SK-N-SH treated with all-trans-retinoic acid at 6 μM for 48 hours (cell line): Measurements from ENCODE around the gene GLRX.

Source experiments
- OSR1 ChIP-seq: fragments of 250-450 bp; sonication (Bioruptor Pico); IDR thresholded peaks from 2 replicates; pipeline ENCODE4 v1.8.0; 2022; ENCODE audit warnings: moderate library complexity, mild to moderate bottlenecking, inconsistent platforms
- TF ChIP-seq, protein P1 (sequence below): fragments of 250-450 bp; sonication (Bioruptor Pico); IDR thresholded peaks from 2 replicates; pipeline ENCODE4 v1.5.0; 2020; ENCODE audit warnings: mild to moderate bottlenecking, moderate library complexity
- TF ChIP-seq, protein P2 (sequence below): fragments of 250-450 bp; sonication (Bioruptor Pico); IDR thresholded peaks from 2 replicates; pipeline ENCODE4 v1.8.0; 2020; ENCODE audit warnings: mild to moderate bottlenecking, moderate library complexity, borderline replicate concordance
- TF ChIP-seq, protein P3 (sequence below): fragments of 250-450 bp; sonication (Bioruptor Pico); IDR thresholded peaks from 2 replicates; pipeline ENCODE4 v1.5.1; 2020; ENCODE audit warnings: low read depth, mild to moderate bottlenecking, moderate library complexity

DNA sequence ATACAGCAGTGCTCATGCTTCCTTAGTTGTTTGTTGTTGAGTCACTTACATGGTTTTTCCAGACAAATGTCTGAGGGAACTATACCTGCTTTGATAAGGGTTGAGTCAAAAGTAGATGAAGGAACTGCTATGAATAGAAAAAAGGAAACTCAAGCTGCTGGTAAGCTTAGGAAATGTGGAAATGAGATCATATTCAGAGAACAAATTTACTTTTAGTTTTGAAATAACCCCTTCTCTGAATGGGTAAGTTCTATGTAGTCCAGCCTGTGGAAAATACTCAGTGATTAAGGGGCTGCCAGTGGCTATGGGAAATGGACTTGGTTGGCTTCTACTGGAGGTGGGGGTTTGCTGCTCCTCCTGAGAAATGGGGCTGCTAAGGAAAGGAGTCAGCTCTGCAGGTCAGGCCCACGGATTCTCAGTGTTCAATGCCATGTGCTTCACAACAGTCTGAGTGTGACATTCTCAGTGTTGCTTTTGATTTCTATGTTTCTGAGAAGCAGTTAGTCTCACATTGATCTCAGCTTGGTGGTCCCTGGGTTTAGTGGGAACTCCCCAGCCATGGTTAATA lies 47.7 kb upstream of the GLRX start:
- TF ChIP-seq OSR1: no peak
- TF ChIP-seq, protein P1, sequence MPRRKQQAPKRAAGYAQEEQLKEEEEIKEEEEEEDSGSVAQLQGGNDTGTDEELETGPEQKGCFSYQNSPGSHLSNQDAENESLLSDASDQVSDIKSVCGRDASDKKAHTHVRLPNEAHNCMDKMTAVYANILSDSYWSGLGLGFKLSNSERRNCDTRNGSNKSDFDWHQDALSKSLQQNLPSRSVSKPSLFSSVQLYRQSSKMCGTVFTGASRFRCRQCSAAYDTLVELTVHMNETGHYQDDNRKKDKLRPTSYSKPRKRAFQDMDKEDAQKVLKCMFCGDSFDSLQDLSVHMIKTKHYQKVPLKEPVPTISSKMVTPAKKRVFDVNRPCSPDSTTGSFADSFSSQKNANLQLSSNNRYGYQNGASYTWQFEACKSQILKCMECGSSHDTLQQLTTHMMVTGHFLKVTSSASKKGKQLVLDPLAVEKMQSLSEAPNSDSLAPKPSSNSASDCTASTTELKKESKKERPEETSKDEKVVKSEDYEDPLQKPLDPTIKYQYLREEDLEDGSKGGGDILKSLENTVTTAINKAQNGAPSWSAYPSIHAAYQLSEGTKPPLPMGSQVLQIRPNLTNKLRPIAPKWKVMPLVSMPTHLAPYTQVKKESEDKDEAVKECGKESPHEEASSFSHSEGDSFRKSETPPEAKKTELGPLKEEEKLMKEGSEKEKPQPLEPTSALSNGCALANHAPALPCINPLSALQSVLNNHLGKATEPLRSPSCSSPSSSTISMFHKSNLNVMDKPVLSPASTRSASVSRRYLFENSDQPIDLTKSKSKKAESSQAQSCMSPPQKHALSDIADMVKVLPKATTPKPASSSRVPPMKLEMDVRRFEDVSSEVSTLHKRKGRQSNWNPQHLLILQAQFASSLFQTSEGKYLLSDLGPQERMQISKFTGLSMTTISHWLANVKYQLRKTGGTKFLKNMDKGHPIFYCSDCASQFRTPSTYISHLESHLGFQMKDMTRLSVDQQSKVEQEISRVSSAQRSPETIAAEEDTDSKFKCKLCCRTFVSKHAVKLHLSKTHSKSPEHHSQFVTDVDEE: no peak
- TF ChIP-seq, protein P2, sequence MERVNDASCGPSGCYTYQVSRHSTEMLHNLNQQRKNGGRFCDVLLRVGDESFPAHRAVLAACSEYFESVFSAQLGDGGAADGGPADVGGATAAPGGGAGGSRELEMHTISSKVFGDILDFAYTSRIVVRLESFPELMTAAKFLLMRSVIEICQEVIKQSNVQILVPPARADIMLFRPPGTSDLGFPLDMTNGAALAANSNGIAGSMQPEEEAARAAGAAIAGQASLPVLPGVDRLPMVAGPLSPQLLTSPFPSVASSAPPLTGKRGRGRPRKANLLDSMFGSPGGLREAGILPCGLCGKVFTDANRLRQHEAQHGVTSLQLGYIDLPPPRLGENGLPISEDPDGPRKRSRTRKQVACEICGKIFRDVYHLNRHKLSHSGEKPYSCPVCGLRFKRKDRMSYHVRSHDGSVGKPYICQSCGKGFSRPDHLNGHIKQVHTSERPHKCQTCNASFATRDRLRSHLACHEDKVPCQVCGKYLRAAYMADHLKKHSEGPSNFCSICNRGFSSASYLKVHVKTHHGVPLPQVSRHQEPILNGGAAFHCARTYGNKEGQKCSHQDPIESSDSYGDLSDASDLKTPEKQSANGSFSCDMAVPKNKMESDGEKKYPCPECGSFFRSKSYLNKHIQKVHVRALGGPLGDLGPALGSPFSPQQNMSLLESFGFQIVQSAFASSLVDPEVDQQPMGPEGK: no peak
- TF ChIP-seq, protein P3, sequence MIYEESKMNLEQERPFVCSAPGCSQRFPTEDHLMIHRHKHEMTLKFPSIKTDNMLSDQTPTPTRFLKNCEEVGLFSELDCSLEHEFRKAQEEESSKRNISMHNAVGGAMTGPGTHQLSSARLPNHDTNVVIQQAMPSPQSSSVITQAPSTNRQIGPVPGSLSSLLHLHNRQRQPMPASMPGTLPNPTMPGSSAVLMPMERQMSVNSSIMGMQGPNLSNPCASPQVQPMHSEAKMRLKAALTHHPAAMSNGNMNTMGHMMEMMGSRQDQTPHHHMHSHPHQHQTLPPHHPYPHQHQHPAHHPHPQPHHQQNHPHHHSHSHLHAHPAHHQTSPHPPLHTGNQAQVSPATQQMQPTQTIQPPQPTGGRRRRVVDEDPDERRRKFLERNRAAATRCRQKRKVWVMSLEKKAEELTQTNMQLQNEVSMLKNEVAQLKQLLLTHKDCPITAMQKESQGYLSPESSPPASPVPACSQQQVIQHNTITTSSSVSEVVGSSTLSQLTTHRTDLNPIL: no peak
